Caki2 (cell line): ENCODE results near the gene KCNJ14. TPM values are rescaled to one million over a fixed set of nuclear protein-coding genes. Genes with fewer than 3 reads are reported as not detected.

ENCODE experiments used
- DNase-seq: peaks from one replicate; pipeline ENCODE4 v3.0.0-alpha.2; 2015; ENCODE audit warnings: low read depth
- in situ Hi-C: cut with HindIII; loops from 2 replicates; pipeline ENCODE4 v1.10.0; 2016; ENCODE audit warnings: low sequenced_read_pairs, low pct_unique_long_range_greater_than_20kb, mixed read lengths
- total RNA-seq: library from RNA; depleted of rRNA; stranded (reverse); fragments of >200 nt; shearing (Covaris generic); gene quantifications from 2 replicates; pipeline ENCODE4 v1.2.3, GENCODE V29; 2014; ENCODE audit warnings: low replicate concordance

KCNJ14 gene
- total RNA-seq, 1 experiment from 2014 or later: 0.37 TPM

DNA sequence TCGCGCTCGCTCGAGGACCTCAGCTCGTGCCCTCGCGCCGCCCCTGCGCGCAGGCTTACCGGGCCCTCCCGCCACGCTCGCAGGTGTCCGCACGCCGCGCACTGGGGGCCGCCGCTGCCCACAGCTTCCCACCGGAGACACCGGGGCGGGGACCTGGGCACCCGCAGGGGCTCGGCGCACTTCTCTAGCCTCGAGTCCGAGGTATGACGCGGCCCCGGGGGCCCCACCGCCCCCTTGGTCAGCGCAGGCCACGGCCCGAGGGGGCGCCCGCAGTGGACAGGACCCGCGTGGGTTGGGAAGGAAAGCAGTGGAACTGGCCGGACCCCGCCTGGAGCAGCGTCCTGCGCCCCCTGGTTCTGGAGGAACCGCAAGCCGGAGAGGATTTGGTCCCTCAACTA is 11.6 kb upstream of the KCNJ14 start:
- DNase-seq: no peak
- in situ Hi-C loops: no loop called here

DNA sequence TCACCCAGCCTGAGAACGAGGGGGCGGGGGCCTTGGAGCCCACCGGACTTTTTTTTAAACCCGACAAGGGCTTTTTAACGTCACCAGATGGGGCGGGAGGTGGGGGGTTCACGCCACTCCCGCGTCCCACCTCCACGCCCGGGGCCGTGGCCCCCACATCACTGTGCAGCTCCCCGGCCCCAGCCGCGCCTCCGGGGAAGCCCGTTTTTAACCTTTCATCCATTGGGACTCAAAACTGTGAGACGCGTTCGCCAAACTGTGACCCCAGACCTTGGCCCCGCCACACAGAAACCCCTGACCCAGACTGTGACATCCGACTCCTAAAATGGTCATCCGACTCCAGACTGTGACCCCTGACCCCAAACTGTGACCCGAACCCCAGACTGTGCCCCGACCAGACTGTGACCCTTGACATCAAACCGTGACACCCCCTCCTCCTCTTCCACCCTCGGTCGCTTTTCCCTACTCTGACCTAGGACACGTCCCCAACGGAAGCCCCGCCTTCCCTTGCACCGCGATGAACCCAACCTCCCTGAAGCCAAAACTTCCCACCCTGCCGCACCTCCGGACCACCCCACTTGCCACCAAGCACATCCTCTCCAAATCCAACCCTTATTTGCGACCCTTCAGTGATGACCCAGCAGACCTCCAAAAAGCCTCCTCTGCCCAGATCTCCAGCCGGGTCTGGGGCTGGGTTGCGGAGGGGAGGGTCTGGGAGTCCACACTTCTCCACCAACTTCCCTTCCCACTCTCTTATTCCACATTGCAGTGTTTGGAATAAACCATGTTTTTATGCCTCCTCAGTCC is 11.0 kb upstream of the KCNJ14 start:
- DNase-seq: no peak

DNA sequence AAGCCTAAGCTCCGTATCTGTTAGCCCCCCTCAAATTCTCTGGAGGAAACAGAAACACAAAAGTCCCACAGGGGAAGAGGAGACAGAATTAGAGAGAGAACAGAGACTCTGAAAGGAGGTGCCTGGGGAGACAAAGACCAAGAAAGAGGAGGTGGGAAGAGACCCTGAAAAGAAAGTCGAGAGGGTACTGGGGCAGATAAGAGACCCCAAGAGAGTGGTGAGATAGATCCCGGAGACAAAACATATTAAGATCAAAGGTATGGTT is 10.5 kb upstream of the KCNJ14 start:
- no peak for DNase-seq
- in situ Hi-C loops: no loop called here

More for the DNA sequence above, 11.0 kb upstream of the KCNJ14 start:
- in situ Hi-C loops: no loop called here

DNA sequence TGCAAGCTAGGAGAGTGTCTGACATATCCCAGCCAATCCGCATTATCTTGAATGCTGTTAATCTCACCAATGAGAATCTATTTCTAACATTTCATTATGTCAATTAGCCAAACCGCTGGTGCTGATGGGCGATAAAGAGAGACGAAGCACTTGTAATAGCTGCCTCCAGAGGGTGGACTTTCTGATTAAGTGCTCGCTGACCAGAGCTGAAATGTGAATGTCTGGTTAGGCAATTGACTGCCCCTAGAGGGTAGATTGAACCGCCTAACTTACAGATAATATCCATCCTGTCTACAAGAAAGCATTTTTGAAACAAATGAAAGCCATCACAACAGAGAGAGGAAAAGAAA is 10.1 kb upstream of the KCNJ14 start:
- DNase-seq: no peak
- in situ Hi-C loops: no loop called here

DNA sequence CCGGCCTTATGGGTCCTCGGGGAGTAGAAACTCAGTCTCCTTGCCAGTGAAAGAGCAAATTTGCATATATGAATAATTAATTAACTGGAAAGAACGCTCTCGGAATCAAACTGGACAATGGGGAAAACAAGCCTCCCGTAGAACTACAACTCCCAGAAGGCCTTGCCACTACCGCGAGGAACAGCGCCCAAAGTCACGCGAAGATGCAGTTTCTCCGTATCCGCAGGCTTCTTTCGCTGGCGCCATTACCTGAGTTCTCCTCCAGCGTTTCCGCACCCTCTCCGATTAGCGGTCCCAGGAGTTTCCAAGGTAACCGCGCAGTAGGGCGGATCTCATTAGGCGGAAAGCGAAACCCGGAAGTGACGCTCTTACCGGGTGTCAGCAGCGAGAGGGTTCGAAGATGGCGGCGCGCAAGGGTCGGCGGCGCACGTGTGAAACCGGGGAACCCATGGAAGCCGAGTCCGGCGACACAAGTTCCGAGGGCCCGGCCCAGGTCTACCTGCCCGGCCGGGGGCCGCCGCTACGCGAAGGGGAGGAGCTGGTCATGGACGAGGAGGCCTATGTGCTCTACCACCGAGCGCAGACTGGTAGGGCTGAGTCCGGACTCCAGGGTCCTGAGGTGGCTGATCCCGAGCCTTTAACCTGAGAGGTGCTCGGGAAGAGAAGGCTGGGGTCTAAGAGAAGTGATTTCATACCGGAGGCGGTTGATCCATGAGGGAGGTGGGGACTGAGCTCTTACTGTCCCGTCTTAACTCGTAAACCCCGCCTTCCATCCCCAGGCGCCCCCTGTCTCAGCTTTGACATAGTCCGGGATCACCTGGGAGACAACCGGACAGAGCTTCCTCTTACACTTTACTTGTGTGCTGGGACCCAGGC is 9.5 kb upstream of the KCNJ14 start, which contains the start of gene GRWD1:
TSS of gene GRWD1 (plus strand) at position 378 of the 876 bp plus-strand sequence. CDS start at position 401, 23 bp downstream.
- DNase-seq: peak; percentile 98
- in situ Hi-C loops: no loop called here

DNA sequence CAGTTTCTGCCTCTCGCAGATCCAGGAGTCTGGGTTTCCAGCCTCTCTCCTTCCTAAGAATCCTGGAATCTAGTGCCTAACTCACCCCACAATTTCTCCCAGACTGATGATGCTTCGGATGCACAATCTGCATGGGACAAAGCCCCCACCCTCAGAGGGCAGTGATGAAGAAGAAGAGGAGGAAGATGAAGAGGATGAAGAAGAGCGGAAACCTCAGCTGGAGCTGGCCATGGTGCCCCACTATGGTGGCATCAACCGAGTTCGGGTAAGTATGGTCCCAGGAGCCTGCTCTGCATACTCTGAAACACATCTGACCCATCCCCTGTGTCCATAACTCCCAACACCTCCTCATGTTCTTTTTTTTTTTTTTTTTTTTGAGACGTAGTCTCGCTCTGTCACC is 8.8 kb upstream of the KCNJ14 start:
- DNase-seq: no peak
- in situ Hi-C loops: no loop called here

DNA sequence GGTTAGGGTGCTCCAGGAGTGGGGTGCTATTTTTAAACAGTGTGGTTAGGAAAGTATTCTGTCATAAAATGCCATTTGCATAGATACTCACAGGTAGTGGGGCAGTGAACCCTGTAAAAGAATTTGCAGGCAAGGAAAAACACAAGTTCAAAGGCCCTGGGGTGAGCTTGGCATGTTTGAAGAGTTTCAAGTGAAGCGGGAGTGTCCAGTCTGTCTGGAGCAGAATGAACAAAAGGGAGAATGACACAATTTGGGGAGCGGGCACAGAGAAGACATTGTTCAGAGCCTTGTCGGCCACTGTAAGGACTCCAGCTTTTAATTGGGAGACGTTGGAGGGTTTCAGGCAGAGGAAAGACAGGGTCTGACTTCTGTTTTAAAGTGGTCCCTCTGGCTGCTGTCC is 6.8 kb upstream of the KCNJ14 start:
- DNase-seq: no peak
- in situ Hi-C loops: no loop called here

DNA sequence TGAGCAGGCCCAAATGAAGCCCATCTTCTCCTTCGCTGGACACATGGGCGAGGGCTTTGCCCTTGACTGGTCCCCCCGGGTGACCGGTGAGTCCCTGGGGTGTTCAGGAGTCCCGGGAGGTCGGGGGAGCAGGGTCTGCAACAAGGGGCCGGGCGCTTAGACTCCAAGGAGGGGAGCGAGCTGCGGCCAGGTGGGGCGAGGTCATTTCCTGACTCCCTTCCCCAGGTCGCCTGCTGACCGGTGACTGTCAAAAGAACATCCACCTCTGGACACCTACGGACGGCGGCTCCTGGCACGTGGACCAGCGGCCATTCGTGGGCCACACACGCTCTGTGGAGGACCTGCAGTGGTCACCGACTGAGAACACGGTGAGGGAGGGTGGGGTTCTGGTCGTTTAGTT is 4.9 kb upstream of the KCNJ14 start:
- in situ Hi-C loops: no loop called here
- DNase-seq: no peak

DNA sequence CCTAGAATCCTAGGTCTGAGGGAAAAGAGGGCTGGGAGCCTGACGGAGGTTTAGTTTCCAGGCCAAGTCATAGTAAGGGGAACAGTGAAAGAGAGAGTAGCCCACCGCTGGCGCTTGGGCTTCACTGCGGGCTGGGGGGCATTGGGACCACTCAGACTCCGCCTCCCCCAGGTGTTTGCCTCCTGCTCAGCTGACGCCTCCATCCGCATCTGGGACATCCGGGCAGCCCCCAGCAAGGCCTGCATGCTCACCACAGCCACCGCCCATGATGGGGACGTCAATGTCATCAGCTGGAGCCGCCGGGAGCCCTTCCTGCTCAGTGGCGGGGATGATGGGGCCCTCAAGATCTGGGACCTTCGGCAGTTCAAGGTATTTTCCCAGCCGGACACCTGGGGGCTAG is 4.5 kb upstream of the KCNJ14 start:
- no peak for DNase-seq
- in situ Hi-C loops: no loop called here

DNA sequence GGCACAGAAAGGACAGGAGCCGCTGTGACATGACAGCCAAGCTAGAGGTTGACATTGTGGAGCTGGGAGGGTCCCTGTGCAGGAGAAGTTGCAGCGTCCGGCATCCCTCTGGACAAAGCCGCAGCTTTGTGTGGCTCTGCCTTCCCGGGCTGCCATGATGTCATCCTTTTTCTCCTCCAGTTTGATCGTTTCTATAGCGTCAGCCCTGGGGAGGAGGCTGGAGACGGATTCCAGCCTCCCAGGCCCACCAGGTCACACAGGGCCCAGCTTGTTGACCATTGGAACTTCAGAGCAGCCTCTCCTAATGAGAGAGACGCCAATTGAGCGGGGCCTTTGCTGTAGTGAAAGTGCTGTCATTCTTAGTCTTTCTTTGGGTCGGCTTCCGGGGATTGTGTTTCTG is 3.8 kb upstream of the KCNJ14 start:
- in situ Hi-C loops: no loop called here
- DNase-seq: no peak

DNA sequence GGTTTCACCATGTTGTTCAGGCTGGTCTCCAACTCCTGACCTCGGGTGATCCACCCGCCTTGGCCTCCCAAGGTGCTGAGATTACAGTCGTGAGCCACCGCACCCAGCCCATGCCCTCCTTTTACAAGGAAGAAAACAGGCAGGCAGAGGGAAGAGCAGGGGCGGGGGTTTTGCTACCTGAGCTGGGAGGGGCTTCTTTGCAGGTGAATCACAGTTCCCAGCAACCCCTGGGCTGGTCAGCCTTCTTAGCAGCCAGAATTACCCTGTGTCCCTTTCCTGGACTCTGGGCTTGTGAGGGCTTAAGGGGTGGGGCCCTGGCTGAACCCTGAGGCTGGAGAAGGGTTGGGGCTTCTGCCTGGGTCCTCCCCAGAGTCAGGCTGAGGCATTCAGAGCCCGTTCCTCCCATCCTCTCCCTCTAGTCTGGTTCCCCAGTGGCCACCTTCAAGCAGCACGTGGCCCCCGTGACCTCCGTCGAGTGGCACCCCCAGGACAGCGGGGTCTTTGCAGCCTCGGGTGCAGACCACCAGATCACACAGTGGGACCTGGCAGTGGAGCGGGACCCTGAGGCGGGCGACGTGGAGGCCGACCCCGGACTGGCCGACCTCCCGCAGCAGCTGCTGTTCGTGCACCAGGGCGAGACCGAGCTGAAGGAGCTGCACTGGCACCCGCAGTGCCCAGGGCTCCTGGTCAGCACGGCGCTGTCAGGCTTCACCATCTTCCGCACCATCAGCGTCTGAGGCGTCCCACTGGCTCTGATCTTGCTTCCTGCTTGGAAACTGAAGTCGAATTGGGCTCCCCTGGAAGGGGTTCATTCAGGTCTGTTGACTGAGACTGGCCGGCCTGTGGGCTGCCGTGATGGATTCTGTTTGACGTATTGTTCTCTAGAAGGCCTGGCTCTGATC is 2.8 kb upstream of the KCNJ14 start:
- DNase-seq: no peak
- in situ Hi-C loops: no loop called here

DNA sequence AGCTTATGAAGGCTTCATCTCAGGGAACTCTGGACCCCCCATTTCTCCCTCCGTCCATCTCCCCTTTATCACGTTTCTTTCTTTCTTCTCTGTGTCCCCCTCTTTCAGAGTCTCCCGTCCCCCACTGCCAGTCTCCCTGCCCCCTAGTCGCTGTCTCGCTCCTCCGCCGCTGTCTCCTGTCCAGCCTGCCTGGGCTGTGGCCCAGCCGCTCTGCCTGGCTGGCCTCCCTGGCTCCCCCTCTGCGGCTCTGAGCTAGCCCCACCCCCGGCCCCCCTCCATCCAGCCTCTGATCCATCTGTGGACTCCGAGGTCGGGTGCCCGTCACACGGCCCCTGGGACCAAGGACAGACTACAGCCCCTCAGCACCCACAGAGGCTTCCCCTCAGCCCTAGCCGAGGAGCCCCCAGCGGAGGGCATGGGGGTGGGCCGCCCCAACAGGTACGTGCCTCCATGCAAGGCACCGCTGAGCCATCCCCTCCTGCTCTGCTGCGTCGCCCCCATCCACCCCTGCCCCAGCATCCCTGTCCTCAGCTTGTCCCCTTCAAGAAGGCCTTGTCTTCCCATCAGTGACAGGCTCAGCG is 1.1 kb upstream of the KCNJ14 start:
- in situ Hi-C loops: no loop called here
- no peak for DNase-seq

DNA sequence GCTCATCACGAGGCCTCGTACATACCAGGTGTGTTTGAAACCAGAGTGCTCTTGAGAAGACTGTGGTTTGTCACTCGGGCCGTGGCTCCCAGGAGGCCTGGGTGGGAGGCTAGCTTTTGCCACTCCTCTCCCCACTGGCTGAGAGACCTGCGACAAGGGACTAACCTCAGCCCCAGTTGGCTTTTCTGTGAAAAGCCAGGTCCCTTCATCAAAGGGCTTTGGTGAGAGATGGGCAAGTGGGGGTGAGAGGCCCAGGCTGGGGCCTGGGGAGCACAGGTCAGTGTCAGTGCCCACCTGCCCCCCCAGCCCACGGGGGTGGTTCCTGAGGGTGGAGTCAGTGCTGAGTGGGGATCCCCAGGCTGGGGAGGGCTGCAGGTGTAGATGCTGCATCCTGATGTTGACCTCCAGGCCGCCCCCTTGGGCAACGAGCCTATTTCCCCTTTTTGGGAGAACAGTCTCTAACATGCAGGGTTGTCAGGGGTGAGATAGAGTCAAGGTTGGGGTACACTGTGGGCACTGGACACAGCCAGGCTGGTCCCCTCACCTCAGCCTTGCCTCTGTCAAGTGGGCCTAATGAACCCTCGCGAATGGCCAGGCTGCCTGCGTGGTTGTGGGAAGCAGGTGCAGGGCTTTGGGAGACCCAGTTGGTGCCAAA is 661 bp downstream of the KCNJ14 start:
- in situ Hi-C loops: no loop called here
- DNase-seq: no peak

DNA sequence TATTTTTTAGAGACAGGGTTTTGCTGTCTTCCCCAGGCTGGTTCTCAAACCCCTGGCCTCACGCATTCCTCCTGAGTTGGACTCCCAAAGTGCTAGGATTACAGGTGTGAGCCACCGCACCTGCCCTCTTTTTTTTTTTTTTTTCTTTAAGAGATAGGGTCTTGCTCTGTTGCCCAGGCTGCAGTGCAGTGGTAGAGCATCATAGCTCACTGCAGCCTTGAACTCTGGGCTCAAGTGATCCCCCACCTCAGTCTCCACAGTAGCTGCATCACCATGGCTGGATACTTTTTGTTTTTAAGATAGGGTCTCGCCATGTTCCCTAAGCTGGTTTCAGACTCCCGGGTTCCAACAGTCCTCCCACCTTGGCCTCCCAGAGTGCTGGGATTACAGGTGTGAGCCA is 1.5 kb downstream of the KCNJ14 start:
- no peak for DNase-seq
- in situ Hi-C loops: no loop called here

DNA sequence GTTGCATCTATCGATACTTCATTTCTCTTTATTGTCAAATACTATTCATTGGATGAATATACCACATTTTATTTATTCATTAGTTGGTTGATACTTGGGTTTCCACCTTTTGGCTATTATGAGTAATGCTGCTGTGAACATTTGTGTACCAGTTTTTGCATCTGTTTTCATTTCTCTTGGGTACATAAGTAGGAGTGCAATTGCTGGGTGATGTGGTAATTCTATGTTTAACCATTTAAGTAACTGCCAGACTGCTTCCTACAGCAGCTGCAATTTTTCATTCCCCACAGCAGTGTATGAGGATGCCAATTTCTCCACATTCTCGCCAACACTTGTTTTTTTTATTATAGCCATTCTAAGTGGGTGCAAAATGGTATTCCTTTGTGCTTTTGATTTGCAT is 2.6 kb downstream of the KCNJ14 start:
- DNase-seq: no peak
- in situ Hi-C loops: no loop called here

DNA sequence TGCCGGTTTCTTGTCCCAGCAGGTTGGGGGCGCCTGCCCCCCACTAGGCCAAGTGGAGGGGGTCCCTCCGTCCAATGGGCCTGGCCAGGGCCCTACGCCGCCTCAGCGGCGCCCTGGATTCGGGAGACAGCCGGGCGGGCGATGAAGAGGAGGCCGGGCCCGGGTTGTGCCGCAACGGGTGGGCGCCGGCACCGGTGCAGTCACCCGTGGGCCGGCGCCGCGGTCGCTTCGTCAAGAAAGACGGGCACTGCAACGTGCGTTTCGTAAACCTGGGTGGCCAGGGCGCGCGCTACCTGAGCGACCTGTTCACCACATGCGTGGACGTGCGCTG is 6.2 kb downstream of the KCNJ14 start:
- in situ Hi-C loops: no loop called here
- DNase-seq: no peak

DNA sequence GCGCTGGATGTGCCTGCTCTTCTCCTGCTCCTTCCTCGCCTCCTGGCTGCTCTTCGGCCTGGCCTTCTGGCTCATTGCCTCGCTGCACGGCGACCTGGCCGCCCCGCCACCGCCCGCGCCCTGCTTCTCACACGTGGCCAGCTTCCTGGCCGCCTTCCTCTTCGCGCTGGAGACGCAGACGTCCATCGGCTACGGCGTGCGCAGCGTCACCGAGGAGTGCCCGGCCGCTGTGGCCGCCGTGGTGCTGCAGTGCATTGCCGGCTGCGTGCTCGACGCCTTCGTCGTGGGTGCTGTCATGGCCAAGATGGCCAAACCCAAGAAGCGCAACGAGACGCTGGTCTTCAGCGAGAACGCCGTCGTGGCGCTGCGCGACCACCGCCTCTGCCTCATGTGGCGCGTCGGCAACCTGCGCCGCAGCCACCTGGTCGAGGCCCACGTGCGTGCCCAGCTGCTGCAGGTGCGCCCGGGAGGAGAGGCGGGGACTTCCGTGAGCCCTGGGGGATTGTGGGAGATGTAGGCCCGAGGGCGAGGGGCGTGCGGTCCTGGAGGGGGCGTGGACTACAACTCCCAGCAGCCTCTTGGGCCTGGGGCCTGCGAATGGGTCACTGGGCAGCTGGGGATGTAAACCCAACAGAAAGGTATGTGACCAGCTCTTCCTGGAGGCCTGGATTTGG is 6.7 kb downstream of the KCNJ14 start:
- in situ Hi-C loops: no loop called here
- DNase-seq: no peak

DNA sequence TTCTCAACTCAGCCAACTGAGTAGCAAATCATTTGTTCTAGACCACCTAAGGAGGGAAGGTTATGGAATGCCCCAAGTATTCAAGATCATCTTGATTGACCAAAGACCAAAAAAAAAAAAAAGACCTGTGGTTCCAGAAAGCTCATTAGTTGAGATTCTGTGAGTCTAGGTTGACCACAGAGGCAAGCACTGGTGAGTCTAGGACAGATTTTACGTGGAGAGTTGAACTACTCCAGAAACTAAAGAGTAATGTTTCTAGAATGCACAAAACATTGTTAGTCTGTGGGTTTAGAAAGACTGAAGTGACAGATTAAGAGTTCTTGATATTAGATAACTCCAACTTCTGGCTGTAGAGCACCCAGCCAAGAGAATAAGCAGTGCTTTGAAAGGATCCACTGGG is 9.8 kb downstream of the KCNJ14 start:
- in situ Hi-C loops: no loop called here
- no peak for DNase-seq
